ENCODE data around the gene PNKD.

PNKD gene, protein sequence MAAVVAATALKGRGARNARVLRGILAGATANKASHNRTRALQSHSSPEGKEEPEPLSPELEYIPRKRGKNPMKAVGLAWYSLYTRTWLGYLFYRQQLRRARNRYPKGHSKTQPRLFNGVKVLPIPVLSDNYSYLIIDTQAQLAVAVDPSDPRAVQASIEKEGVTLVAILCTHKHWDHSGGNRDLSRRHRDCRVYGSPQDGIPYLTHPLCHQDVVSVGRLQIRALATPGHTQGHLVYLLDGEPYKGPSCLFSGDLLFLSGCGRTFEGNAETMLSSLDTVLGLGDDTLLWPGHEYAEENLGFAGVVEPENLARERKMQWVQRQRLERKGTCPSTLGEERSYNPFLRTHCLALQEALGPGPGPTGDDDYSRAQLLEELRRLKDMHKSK

GRCh38 chr2:218269900-218270720 is at the start of gene PNKD, which contains the start of gene AAMP:
PNKD (plus strand) TSS chr2:218270519; CDS start chr2:218270536, 17 bp downstream.
AAMP (minus strand) TSS chr2:218270137; CDS start chr2:218270086, 51 bp downstream.
- DNase-seq: peak; percentile 99

DNA sequence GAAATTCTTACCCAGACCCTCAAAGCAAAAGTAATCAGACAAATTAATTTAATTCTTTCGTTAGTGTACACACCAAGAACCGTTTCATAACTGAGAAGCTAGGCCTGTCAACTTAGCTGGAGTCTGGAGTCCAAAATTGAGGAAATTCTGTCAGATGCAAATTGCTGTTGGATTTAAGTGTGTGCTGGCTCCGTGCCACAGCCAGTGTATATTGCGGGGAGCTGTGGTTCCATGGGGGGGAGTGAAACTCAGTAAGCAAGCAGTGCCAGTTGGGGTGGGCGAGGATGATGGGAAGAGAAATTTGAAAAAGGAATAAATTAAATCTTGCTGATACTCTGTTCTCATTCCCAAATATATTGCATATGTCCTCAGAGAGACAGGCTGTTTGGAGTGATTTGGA is 49.3 kb upstream of the PNKD start:
- DNase-seq: no peak

GRCh38 chr2:218223046-218223445 is 47.3 kb upstream of the PNKD start:
- no peak for DNase-seq

DNA sequence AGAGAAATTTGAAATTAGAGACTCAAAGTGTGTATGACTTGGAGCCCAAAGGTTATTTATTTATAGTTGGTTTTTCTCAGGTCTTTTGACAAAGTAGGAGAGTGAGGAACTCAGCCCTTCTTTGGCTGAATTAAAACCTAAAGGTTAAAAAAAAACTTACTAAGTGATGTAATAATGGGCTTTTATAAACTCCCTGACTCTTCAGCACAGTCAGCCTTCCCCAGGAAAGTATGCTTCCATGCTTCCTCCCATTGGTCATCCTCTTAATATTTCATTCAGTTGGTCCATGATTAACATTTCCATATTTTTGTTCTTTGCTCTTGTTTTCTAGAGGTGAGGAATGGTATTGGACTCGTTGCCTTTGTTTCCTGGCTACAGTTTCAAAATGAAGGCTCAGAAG is 46.1 kb upstream of the PNKD start:
- no peak for DNase-seq

- no peak for DNase-seq
Observed at GRCh38 chr2:218226903-218227302, 43.4 kb upstream of the PNKD start.

DNA sequence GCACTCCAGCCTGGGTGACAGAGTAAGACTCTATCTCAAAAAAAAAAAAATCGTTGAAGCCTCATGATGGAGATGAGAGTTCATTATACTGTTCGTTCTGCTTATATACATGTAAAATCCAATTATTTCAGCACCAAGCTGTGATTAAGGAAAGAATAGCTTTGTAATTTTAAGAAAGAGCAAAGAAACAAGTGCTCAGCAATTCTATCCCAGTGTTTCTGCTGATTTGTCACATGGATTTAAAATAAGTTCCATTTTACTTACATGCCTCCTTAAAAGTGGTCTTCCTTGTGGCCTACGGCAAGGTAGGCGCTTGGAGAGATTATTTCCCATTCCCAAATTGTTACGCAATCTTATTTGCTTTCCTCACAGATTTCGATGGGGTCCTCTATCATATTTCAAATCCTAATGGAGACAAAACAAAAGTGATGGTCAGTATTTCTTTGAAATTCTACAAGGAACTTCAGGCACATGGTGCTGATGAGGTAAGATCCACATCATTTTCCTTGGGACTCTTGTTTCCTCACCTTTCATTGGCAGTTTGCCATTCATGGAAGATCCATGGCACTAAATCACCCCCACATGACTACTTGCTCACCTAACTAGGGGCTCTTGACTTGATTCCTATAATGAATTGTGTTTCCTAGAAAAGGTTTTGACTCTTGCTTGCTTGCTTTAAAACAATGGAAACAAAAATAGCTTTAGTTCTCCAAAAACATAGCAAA is 41.8 kb upstream of the PNKD start:
- no peak for DNase-seq

GRCh38 chr2:218229239-218229638 is 41.1 kb upstream of the PNKD start:
- peak; percentile 70 for DNase-seq

- no peak for DNase-seq
Observed at GRCh38 chr2:218229851-218230250, 40.5 kb upstream of the PNKD start.

- DNase-seq: peak; percentile 25
Observed at GRCh38 chr2:218230882-218231281, 39.4 kb upstream of the PNKD start.

GRCh38 chr2:218233543-218233942 is 36.8 kb upstream of the PNKD start:
- no peak for DNase-seq

- DNase-seq: no peak
Observed at GRCh38 chr2:218234521-218234920, 35.8 kb upstream of the PNKD start.

DNA sequence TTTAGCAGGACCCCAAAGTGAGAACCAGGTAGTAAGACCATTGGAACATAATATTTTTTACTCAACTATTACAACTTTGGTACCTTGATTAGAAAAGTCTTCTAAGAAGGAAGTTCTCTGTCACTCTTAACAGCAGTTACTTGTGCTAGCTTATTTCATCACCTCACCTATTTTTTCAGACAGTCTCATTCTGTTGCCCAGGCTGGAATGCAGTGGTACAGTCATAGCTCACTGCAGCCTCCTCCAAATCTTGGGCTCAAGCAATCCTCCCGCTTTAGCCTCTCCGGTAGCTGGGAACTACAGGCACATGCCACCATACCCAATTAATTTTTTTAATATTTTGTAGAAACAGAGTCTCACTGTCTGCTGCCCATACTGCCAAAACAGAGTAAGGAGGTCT is 35.3 kb upstream of the PNKD start:
- no peak for DNase-seq

DNA sequence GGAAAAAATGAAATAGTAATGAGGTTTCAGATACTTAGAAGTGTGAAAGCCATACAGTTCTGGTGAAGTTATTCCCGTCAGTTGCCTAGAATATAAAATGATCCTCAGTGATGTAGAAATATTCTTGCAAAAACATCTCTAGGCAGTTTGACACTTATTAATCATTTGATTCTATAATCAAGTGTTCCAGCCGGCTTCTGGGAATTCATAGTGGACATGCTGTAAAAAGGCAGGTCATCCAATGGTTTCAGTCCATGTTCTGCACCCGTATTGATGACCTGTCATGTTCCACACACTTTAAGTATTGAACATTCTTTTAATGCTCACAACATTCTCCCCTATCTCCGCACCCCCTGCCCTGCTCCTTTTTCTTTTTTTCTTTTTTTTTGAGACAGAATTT is 33.5 kb upstream of the PNKD start:
- DNase-seq: no peak

- DNase-seq: no peak
Observed at GRCh38 chr2:218238887-218239286, 31.4 kb upstream of the PNKD start.

GRCh38 chr2:218244204-218244603 is 26.1 kb upstream of the PNKD start:
- DNase-seq: no peak

DNA sequence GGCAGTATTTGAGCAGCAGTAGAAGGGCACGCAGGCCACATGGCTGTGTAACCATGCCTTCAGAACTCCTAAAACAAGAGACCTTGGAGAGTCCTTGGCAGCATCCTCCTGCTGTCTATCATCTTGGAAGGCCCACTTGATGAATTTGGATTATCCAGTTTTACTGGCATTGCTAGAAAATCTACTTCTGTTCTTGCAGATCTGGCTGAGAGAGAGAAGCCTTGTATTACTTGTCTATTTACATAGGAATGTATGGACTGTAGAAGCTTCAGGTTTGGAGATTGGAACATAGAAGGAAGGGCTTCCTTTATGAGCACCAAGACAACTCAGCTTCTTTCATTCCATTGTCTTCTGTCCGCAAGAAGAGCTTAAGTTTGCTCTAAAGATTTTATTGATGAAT is 25.7 kb upstream of the PNKD start:
- DNase-seq: no peak

DNA sequence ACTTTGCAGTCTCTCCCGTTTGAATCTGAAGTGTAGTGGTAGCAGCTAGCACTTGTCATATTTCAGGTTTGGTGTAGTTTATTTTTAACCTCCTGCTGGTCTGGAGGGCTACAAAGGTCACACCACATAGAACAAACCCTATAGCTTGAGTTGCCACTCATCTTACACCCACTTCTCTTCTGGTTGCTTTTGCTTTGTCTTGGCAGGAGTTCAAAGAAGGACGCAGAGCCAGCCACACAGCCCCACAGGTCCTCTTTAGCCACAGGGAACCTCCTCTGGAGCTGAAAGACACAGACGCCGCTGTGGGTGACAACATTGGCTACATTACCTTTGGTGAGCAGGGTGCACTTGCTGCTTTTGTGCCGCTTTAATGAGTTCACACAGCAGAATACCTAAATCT is 25.1 kb upstream of the PNKD start:
- DNase-seq: no peak

- no peak for DNase-seq
Observed at GRCh38 chr2:218249691-218250090, 20.6 kb upstream of the PNKD start.

DNA sequence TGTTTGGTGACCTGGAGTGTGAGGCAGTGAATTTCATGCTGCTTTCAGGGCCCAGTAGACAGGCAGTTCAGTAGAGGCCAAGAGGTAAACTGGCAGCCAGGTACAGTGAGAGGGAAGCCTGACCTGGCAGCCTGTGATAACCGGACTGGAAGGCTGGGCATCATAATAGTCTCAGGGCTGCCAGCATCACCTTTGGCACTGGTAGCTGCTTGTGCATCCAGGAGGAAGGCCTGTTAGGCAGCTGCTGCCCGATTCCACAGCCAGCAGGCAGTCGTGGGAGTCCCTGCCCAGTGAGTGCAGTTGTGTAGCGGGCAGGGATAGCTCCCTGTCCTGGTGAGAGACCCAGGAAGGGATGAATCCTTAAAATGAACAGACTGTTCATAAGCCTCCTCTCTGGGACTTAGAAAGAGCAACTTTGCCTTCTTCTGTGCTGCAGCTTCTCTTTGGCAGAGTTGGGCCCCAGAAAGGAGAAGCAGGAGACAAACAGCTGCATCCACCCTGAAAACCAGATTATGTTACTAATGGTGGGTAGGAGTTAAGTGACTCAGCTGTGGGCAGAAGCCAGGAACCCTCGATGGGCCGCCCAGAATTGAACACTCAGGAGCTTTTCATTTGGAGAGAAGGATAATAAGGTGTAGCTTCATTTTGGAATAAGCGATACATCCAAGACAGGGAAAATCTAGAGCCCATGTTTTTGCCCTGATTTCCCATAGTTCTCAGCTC is 17.6 kb upstream of the PNKD start:
- DNase-seq: no peak

DNA sequence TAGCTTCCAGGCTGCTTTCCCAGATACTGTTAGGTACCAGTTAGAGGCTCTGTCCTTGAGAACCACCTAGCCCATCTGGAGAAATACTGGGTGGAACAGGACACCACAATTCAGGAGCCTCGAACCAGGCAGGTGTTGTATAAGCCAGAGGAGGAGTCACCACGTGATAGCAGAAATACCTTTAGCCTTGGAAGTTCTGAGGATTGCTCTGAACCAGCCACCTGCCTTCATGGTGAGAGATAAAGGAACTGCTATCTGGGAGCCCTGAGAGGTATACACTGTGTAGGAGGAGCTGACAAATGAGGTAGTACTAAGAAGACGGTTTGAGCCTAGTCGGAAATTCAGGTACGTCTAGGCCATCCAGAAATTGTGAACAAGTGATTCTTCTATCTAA is 17.1 kb upstream of the PNKD start:
- no peak for DNase-seq

DNA sequence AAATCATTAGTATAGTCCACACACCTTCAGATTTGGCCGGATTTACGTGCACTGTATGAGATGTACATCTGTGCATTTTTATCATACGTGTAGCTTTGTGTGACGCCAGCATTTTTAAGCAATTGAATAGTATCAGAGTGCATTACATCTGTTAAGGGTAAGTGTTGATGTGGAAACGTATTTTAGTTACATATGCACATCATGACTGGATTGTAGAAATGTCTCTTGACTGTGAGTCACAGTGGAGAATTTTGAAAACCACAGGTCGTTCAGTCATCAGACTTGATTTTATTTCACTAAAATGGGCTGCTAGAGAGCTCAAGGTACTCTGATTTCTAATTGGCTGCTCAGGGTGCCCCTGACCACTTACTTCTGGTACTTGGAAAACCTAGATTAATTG is 14.9 kb upstream of the PNKD start:
- DNase-seq: no peak

DNA sequence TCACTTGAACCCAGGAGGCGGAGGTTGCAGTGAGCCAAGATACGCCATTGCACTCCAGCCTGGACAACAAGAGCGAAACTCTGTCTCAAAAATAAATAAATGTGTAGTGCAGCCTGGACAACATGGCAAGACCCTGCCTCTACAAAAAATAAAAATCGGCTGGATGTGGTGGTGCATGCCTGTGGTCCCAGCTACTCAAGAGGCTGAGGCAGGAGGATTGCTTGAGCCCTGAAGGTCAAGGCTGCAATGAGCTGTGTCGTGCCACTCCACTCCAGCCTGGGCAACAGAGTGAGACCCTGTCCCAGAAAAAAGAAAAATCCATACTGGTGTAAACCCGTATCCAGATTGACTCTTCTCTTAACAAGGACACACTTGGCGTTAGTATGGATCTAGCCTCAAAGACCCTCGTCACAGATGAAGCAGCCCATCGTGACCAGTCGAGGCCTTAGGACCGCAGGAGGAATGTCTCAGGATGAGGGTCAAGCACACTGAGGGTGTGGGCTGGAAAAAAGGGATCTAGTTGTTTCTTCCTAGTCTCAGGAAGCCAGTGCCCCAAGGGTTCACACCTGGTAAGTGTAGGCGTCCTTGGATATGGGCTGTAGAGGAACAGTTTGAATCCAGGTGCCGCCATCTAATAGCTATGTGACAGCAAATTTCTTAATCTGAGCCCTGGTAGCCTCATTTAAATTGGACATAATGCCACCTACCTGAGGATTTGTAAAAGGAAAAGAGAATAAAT is 13.5 kb upstream of the PNKD start:
- DNase-seq: no peak
